GM23338 (cell line): ENCODE measurements around the gene TNFRSF21. TPM values are rescaled to one million over a fixed set of nuclear protein-coding genes. Genes with fewer than 3 reads are reported as not detected.

Source experiments
- ATAC-seq: fragments of 200-7000 bp; cut with Tn5 transposase; 3 replicates; pipeline ENCODE4 v1.9.1; 2020
- DNase-seq: peaks from one replicate; pipeline ENCODE4 v3.0.0-alpha.2; 2015; ENCODE audit warnings: low spot score
- H2AFZ ChIP-seq: fragments of 200-600 bp; sonication (generic); 2 replicates; pipeline ENCODE4 v1.8.0; 2016; ENCODE audit warnings: antibody characterized with exemption, mild to moderate bottlenecking, moderate library complexity
- H3F3A ChIP-seq: fragments of 200-600 bp; sonication (generic); replicated peaks from 2 replicates; pipeline ENCODE4 v1.8.0; 2017; ENCODE audit warnings: antibody characterized with exemption, mixed run types, low read depth
- H3K27ac ChIP-seq: fragments of 200-600 bp; sonication (generic); 2 replicates; pipeline ENCODE4 v1.6.1; 2016; ENCODE audit warnings: low read depth
- H3K27me3 ChIP-seq: fragments of 200-600 bp; sonication (generic); 2 replicates; pipeline ENCODE4 v1.8.0; 2016; ENCODE audit warnings: mild to moderate bottlenecking, mixed run types, moderate library complexity; ENCODE audit not compliant: insufficient read depth
- H3K36me3 ChIP-seq: fragments of 200-600 bp; sonication (generic); 2 replicates; pipeline ENCODE4 v1.8.0; 2016; ENCODE audit warnings: mild to moderate bottlenecking; ENCODE audit not compliant: insufficient read depth
- H3K4me1 ChIP-seq: fragments of 200-600 bp; sonication (generic); 2 replicates; pipeline ENCODE4 v1.8.0; 2016; ENCODE audit warnings: mild to moderate bottlenecking, moderate library complexity; ENCODE audit not compliant: insufficient read depth
- H3K4me2 ChIP-seq: fragments of 200-600 bp; sonication (generic); 2 replicates; pipeline ENCODE4 v1.7.1; 2017; ENCODE audit warnings: mixed run types
- H3K4me3 ChIP-seq: fragments of 200-600 bp; sonication (generic); 2 replicates; pipeline ENCODE4 v1.6.1; 2016; ENCODE audit warnings: mixed run types
- H3K79me2 ChIP-seq: fragments of 200-600 bp; sonication (generic); replicated peaks from 2 replicates; pipeline ENCODE4 v1.8.0; 2017; ENCODE audit warnings: mild to moderate bottlenecking; ENCODE audit not compliant: insufficient read depth
- H3K9me2 ChIP-seq: fragments of 200-600 bp; sonication (generic); 2 replicates; pipeline ENCODE4 v1.8.0; 2017; ENCODE audit not compliant: insufficient read depth
- H4K20me1 ChIP-seq: fragments of 200-600 bp; sonication (generic); replicated peaks from 2 replicates; pipeline ENCODE4 v1.8.0; 2017; ENCODE audit warnings: mild to moderate bottlenecking; ENCODE audit not compliant: insufficient read depth
- H3K27ac Mint-ChIP-seq: 2 replicates; pipeline ENCODE4 v1.8.0; 2020; ENCODE audit warnings: inconsistent platforms, mild to moderate bottlenecking, moderate library complexity, mixed read lengths
- H3K27me3 Mint-ChIP-seq: 3 replicates; pipeline ENCODE4 v1.8.0; 2022; ENCODE audit warnings: low read depth, mild to moderate bottlenecking, moderate library complexity, mixed read lengths, inconsistent platforms; ENCODE audit not compliant: insufficient read depth, poor library complexity
- H3K36me3 Mint-ChIP-seq: 3 replicates; pipeline ENCODE4 v1.8.0; 2021; ENCODE audit warnings: low read depth, mild to moderate bottlenecking, inconsistent platforms, moderate library complexity, mixed read lengths
- H3K4me1 Mint-ChIP-seq: 3 replicates; pipeline ENCODE4 v1.8.0; 2020; ENCODE audit warnings: mild to moderate bottlenecking, inconsistent platforms, mixed read lengths
- H3K4me3 Mint-ChIP-seq: 3 replicates; pipeline ENCODE4 v1.8.0; 2021; ENCODE audit warnings: moderate library complexity, mild to moderate bottlenecking, inconsistent platforms, mixed read lengths
- H3K9me3 Mint-ChIP-seq: 3 replicates; pipeline ENCODE4 v1.8.0; 2020; ENCODE audit warnings: moderate library complexity, mild to moderate bottlenecking, inconsistent platforms, mixed read lengths
- CTCF ChIP-seq, 2 experiments: fragments of 200-600 bp in 1 of 2; sonication (generic) in 1 of 2; conservative IDR thresholded peaks; 2 replicates each; pipeline versions ENCODE4 v1.5.1 to v1.6.1; 2016 to 2017; ENCODE audit warnings: antibody characterized with exemption in 2 of 2, low read depth in 2 of 2, mild to moderate bottlenecking in 2 of 2, moderate library complexity in 1 of 2
- EZH2 ChIP-seq: fragments of 200-600 bp; sonication (generic); IDR thresholded peaks from one replicate; pipeline ENCODE4 v1.8.0; 2017; ENCODE audit warnings: antibody characterized with exemption, mild to moderate bottlenecking, low read depth; ENCODE audit not compliant: unreplicated experiment
- EZH2phosphoT487 ChIP-seq: fragments of 200-600 bp; sonication (generic); IDR thresholded peaks from one replicate; pipeline ENCODE4 v1.8.1; 2018; ENCODE audit warnings: antibody characterized with exemption; ENCODE audit not compliant: unreplicated experiment
- JUNB ChIP-seq: IDR thresholded peaks from one replicate; pipeline ENCODE4 v1.6.1; 2016; ENCODE audit warnings: antibody characterized with exemption; ENCODE audit not compliant: unreplicated experiment
- NANOG ChIP-seq: IDR thresholded peaks from 2 replicates; pipeline ENCODE4 v1.6.1; 2016; ENCODE audit warnings: antibody characterized with exemption, borderline replicate concordance
- POLR2AphosphoS5 ChIP-seq: IDR thresholded peaks from 2 replicates; pipeline ENCODE4 v1.6.1; 2016; ENCODE audit warnings: antibody characterized with exemption, low read depth
- REST ChIP-seq: IDR thresholded peaks from one replicate; pipeline ENCODE4 v1.6.1; 2018; ENCODE audit warnings: antibody characterized with exemption; ENCODE audit not compliant: unreplicated experiment
- ZNF331 ChIP-seq: fragments of 250-450 bp; sonication (Bioruptor Pico); IDR thresholded peaks from 2 replicates; pipeline ENCODE4 v1.5.0; 2020; ENCODE audit warnings: low read depth, mild to moderate bottlenecking, moderate library complexity
- ZNF462 ChIP-seq: fragments of 250-450 bp; sonication (Bioruptor Pico); IDR thresholded peaks from 2 replicates; pipeline ENCODE4 v1.5.0; 2020; ENCODE audit warnings: mild to moderate bottlenecking, moderate library complexity
- polyA plus RNA-seq: library from polyadenylated mRNA; unstranded; fragments of >200 nt; fragmentation: Nextera tagmentation; extraction: Ambion mirVana; gene quantifications from 2 replicates; pipeline ENCODE4 v1.2.1, GENCODE V29; 2016
- total RNA-seq: library from RNA; depleted of rRNA; stranded (reverse); fragments of >200 nt; shearing (Covaris generic); gene quantifications from 2 replicates; pipeline ENCODE4 v1.2.3, GENCODE V29; 2014

TNFRSF21 gene
- total and polyA plus RNA-seq, 2 experiments from 2014 or later = 22.1 to 48.1 TPM

GRCh38 chr6:47286301-47286700, 23.4 kb downstream of the TNFRSF21 start:
- DNase-seq (no peak), ATAC-seq (no peak)
- H3K4me1 Mint-ChIP-seq = peaks cover 33% of the 10 kb centered on the region
- H4K20me1 ChIP-seq = peaks cover 20% of the 10 kb centered on the region
- no peak overlapping the region for H3K4me2 ChIP-seq
- peaks cover 25% of the 10 kb centered on the region for H3K4me1 ChIP-seq
- no peak overlapping the region for H3K27ac ChIP-seq
- H3K27ac Mint-ChIP-seq = no peak overlapping the region
- peaks cover 66% of the 10 kb centered on the region for H3K79me2 ChIP-seq
- no peaks in the 10 kb centered on the region for H3F3A ChIP-seq
- H2AFZ ChIP-seq = no peak overlapping the region
- H3K9me3 Mint-ChIP-seq = no peaks in the 10 kb centered on the region; the same call in 2 of the 3 replicates
- peaks cover 4% of the 10 kb centered on the region; the same call in 1 of the 2 replicates for H3K9me2 ChIP-seq
- no peak overlapping the region for H3K4me3 Mint-ChIP-seq
- no peak overlapping the region for H3K4me3 ChIP-seq
- no peaks in the 10 kb centered on the region for H3K27me3 Mint-ChIP-seq
- peaks cover 47% of the 10 kb centered on the region for H3K36me3 Mint-ChIP-seq
- no peaks in the 10 kb centered on the region for H3K27me3 ChIP-seq
- TF ChIP-seq EZH2 = no peak
- no peak for TF ChIP-seq REST
- no peak for TF ChIP-seq ZNF462 (CRISPR knock-in tag)
- no peak for TF ChIP-seq NANOG
- no peak for TF ChIP-seq EZH2phosphoT487
- no peak for TF ChIP-seq CTCF (conservative IDR thresholded peaks at IDR 0.05; ENCODE audit: low read depth in 2 of 2)
- no peak for TF ChIP-seq ZNF331
- no peak for TF ChIP-seq JUNB
- no peak for TF ChIP-seq POLR2AphosphoS5
- peaks cover 14% of the 10 kb centered on the region for H3K36me3 ChIP-seq
